Hematopoietic multipotent progenitor cell (in vitro differentiated cells): ENCODE results near the gene SLC15A5. TPM values are rescaled to one million over a fixed set of nuclear protein-coding genes. Genes with fewer than 3 reads are reported as not detected.

Experiments used
- DNase-seq, 3 donors: peaks; one replicate each; pipeline ENCODE4 v3.0.0-alpha.2; 2011 to 2015; ENCODE audit warnings: low read depth in 2 of 3, low spot score in 2 of 3
- total RNA-seq: library from RNA; depleted of rRNA; stranded (reverse); fragments of >200 nt; gene quantifications from one replicate; pipeline ENCODE4 v1.2.3, GENCODE V29; 2012

SLC15A5 gene
- total RNA-seq, 1 donor: not detected

GRCh38 chr12:16184681-16185080 lies 92.8 kb downstream of the SLC15A5 start:
- no peak for DNase-seq

DNA sequence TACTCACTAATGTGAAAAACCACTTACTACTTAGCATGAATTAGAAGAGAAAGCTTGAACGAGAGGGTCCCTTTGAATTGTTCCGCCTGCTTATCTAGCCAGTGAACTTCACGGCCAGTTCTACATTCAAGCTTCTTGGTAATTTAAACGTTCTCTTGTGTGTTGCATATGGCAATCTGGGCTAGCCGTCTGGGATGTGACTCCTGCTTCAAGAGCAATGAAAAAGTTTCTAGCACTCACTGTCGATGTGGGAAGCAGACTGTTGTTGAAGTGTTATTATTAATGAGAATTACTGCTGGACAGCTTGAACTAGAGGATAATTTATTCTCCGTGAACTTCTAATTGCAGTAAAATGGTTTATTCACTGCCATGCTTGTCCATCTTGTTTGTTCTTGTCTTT lies 93.9 kb downstream of the SLC15A5 start:
- DNase-seq: no peak

GRCh38 chr12:16175840-16176239 lies 101.6 kb downstream of the SLC15A5 start:
- DNase-seq: no peak

DNA sequence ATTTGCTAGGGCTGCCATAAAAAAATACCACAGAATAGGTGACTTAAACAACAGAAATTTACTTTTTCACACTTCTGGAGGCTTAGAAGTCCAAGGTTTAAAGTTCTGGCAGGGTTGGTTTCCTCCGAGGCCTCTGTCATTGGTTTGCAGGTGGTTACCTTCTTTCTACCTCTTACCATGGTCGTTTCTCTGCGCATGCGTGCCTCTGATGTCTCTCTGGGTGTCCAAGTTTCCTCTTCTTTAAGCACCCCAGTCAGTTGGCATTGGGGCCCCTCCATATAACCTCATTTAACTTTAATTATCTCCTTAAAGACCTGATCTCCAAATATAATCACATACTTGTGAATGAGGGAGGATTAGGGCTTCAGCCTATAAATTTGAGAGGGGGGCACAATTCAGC lies 103.2 kb downstream of the SLC15A5 start:
- DNase-seq: no peak

- no peak for DNase-seq
Measured at GRCh38 chr12:16171348-16171747, 106.1 kb downstream of the SLC15A5 start.

DNA sequence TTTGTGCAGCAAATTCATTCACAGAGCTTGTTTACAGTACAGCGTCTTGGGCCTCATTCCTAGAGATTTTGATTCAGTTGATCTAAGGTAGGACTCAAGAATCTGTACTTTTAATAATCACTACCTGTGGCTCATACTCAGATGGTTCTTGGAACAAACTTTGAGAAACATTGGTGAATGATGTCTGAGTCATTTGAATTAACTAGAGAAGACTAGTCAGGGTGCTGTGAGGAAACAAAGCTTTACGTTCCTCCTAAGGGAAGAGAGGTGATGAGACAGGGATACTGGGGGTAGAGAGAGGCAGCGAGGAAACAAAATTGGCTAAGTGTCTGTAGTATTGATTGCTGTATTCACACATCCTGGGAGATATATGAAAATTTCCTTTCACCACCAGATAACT lies 109.4 kb downstream of the SLC15A5 start:
- no peak for DNase-seq

DNA sequence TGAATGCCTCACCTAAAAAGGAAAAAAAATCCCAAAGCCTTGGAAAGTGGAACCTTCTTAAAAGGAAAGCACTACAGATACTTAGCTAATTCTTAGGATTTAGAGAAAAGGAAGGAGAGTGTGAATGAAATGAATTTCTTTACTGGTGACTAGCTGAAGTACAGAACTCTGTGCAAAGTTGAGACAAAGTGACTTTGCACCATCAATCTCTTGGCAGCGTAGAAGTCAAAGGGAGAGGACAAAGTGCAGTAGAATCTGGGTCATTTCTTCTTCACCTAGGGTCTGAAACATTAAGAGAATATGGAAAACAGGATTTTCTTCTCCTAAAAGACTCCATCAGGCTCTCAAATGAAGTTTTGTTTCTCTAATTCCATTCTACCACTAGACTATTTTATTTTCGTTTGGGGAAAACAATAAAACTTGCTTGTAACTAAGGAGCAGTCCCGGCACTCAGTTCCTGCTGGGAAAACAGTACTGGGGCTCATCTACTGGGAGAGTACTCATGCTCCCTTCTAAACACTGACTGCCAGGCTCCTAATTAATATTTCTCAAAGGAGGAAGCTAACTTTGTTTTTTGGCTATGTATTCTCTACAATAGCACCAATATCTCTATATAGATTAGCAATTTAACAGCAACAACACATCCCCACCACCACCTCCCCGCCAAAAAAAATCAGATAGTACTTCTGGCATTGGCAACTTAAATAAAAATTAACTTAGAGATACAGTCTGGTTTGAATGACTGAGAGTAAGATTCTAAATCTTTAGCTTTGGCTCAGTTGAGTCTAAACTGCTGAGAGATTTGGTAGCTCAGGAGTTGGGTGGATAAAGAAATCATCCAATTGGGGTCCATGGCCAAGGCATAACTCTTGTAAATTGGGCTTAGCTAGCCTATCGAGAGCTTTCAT lies 110.7 kb downstream of the SLC15A5 start:
- DNase-seq: no peak

DNA sequence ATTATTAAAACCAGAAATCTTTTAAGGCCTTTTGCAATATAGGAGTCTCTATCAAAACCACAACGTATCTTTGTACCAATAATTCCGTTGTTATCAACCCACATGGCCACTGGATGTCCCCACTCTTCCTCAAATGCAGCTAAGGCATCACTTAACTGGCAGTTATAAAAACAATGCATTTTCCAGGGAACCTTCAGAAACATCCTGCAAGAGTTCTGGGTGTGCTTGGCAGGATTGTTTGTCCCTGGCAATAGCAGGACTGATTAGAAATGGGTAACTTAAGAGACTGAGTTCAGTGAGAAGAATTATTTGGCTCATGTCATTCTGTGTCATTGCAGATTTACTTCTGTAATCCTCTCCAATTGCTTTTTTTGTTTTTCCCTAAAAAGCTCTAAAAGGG lies 112.0 kb downstream of the SLC15A5 start:
- peak in 2 of 3 donors; percentile 18 to 48 for DNase-seq

DNA sequence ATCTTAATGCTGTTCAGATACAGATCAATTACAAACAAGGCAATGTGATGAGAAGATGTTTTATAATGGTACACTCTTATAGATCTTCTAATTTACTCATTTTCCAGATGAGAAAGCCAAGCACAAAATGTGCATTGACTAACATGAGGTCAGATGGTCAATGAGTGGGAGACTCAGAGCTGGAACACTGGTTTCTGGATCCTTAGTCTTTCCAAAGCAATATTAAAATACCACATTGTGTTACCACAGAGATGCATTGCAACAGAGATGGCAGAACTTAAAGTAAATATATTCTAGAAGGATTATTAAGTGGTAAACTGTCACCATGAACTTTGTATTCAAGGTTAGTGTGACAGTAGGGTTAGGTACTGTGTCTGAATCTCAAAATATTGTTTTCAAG lies 113.6 kb downstream of the SLC15A5 start:
- DNase-seq: no peak

DNA sequence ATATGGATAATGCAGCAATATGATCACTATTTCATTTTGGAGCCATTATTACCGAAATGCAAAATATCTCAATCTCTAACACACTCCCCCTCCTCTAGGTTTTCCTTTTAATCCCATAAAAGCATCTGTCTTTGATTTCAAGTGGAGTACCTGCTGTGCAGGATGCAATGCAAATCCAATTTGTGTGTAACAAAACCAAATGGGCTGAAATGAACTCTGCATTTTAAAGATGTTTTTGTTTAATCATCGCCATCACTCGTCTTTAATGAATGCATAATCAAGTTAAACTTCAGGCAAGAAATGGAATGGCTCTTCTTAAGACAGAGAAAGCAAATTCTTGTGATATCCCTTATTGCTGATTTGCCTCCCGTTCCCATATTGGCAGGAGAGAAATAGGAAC lies 114.3 kb downstream of the SLC15A5 start:
- DNase-seq: no peak

GRCh38 chr12:16159571-16159970 lies 117.9 kb downstream of the SLC15A5 start:
- DNase-seq: no peak

DNA sequence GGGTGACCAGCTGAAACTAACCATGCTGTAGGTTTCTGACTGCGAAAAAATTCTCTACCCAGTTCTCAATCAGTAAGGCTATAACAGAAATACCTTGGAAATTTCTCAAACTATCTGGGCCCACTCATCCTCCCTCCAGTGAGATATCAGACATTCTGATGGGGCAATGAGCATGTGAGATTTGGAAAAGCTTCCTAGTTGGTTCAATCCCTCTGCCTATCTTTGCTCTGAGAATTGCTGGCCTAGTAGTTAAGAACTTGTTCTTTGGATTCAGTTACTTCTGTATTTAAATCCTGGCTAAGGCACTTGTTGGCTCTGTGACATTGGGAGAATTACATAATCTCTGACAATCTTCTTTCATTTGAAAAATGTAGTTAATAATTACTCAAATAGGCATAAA lies 119.4 kb downstream of the SLC15A5 start:
- DNase-seq: no peak

DNA sequence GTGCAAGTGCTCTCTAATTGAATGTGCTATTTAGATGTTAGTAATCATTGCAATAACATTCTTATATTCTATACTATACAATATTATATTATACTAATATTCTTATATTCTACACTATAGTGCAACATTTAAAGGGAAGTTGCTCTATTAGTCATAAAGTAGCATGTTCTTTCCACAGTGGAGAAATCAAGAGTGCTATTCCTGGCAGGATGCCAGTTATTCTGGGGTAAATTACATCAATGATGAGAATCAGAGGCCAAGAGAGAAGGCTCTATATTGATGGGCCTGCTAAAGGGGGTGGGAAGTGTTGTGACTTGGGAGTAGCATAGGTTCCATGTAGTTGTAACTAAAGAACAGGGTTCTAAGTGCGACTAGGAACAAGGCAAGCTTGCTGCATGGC lies 121.5 kb downstream of the SLC15A5 start:
- no peak for DNase-seq

DNA sequence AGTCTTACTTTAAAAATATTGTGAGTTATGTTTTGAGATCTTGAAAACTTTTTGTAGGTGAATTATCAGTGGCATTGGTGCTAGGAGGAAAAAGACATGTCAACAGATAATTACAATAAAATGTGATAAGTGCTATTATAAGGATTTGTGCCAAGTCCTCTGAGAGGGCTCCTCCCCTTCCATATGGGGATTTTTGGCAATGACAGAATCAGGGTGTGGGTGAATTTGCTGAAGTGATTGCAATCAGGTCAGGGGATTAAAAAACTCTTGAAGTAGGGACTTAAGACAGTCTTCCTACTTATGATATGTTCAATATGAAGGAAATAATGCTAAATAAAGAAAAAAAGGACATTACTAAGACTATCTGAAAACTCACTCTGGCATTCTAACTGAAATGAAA lies 122.5 kb downstream of the SLC15A5 start:
- DNase-seq: no peak

GRCh38 chr12:16152885-16153673 lies 124.4 kb downstream of the SLC15A5 start:
- no peak for DNase-seq

DNA sequence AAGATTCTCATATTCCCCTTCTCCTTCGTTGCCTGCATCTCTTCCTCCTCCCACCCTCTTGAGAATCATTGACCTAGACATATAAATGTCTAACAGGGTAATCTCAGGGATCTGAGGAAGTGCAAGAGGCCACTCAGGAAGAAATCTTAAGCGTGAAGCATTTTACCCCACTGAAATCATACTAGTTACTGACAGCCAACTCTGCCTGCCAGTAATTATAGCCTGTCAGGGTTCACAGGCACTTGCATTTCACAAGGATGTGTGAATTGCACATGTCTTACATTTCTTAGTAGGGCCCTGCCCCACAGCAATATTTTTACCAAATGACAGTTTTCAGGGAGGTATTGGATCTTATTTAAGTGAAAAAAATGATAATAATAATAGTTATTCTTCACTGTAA lies 127.2 kb downstream of the SLC15A5 start:
- DNase-seq: no peak

- peak in 1 of 3 donors; percentile 44 for DNase-seq
Measured at GRCh38 chr12:16148938-16149337, 128.5 kb downstream of the SLC15A5 start.

Other genes starting within 250 kb of the SLC15A5 start
- gene MGST1, start 70.0 kb upstream of the SLC15A5 start, total RNA-seq: 17.2 TPM